B cell (primary cell): Measurements from ENCODE around the gene PTPRC.

Source experiments
- CTCF ChIP-seq: fragments of 200-600 bp; IDR thresholded peaks from one replicate; pipeline ENCODE4 v1.8.0; 2022; ENCODE audit warnings: antibody characterized with exemption, mild to moderate bottlenecking
- EZH2 ChIP-seq: IDR thresholded peaks from 2 replicates; pipeline ENCODE4 v1.6.1; 2012; ENCODE audit warnings: borderline replicate concordance, low read depth, mild to moderate bottlenecking, moderate library complexity, low read length; ENCODE audit not compliant: insufficient read depth, poor library complexity, severe bottlenecking

DNA sequence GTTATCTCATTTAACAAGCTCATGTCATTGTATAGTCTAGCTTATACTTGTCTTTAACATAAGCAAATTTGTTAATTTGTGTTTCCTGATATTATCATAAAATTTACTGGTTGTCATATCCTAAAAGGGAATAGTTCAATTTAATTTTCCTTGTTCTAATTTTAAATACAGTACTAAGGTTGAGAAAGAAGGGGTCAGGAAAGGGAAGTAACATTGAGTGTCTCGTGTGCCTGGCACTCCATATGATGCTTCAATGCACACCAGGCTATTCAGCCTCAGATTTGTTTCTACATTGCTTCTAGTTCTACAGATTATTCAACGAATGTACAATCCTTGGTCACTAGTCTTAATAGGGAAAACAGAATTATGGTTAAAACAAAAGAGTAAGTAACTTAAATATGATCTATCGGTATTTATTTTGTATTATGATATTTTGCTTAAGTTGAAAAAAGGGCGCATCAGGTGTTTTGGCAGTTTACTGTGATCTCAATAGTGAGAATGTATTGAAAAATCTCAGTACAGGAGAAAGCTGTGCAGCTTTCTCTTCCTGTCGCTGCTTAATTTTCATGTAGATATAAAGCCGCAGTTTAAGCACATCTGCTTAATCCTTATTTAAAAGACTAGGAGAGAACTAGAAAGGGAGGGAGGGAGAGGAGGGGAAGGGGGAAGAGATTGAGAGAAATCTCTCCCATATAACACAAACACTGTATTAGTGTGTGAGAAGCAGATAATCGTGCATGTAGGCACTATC lies 13.0 kb downstream of the PTPRC start:
- TF ChIP-seq CTCF (no peak), EZH2 (no peak)
